Stimulated activated CD4-positive, alpha-beta T cell treated with anti-CD3 and anti-CD28 coated beads, Interleukin-12 subunit alpha, Interleukin-12 subunit beta, amount 100 ng/mL, for 24 hours (primary cell): Measurements from ENCODE around the gene CAPS2.

Experiments used
- DNase-seq, 2 experiments: peaks; one replicate each; pipeline ENCODE4 v3.0.0-alpha.2; 2020; ENCODE audit warnings: low read depth in 2 of 2

The CAPS2 gene

GRCh38 chr12:75305412-75306332, 24.5 kb downstream of the CAPS2 start:
- no peak for DNase-seq

- DNase-seq, result no peak
These were observed 27.3 kb downstream of the CAPS2 start for GRCh38 chr12:75302781-75303180.

GRCh38 chr12:75302225-75302624, 27.9 kb downstream of the CAPS2 start:
- DNase-seq, result no peak

- DNase-seq, result no peak
These were observed 35.3 kb downstream of the CAPS2 start for GRCh38 chr12:75294797-75295196.

GRCh38 chr12:75294336-75294735, 35.8 kb downstream of the CAPS2 start:
- no peak for DNase-seq

GRCh38 chr12:75291014-75291413, 39.1 kb downstream of the CAPS2 start:
- no peak for DNase-seq

- DNase-seq, result no peak
These were observed 40.4 kb downstream of the CAPS2 start for GRCh38 chr12:75289753-75290152.

- no peak for DNase-seq
These were observed 41.3 kb downstream of the CAPS2 start for GRCh38 chr12:75288860-75289259.

GRCh38 chr12:75275702-75276101, 54.4 kb downstream of the CAPS2 start:
- no peak for DNase-seq

GRCh38 chr12:75271576-75271975, 58.5 kb downstream of the CAPS2 start:
- no peak for DNase-seq

GRCh38 chr12:75270157-75270556, 60.0 kb downstream of the CAPS2 start:
- DNase-seq, result no peak

- no peak for DNase-seq
These were observed 60.9 kb downstream of the CAPS2 start for GRCh38 chr12:75269209-75269608.

- DNase-seq, result no peak
These were observed 69.8 kb downstream of the CAPS2 start for GRCh38 chr12:75260316-75260715.

- DNase-seq, result no peak
These were observed 71.0 kb downstream of the CAPS2 start for GRCh38 chr12:75259143-75259542.

GRCh38 chr12:75257510-75257909, 72.6 kb downstream of the CAPS2 start:
- no peak for DNase-seq

GRCh38 chr12:75245108-75245507, 85.0 kb downstream of the CAPS2 start:
- DNase-seq, result no peak

- no peak for DNase-seq
These were observed 90.1 kb downstream of the CAPS2 start for GRCh38 chr12:75239987-75240386.

- no peak for DNase-seq
These were observed 93.9 kb downstream of the CAPS2 start for GRCh38 chr12:75236206-75236605.

GRCh38 chr12:75227132-75227531, 103.0 kb downstream of the CAPS2 start:
- no peak for DNase-seq
